GM19035 (cell line): ENCODE measurements around the gene TSPAN32.

ENCODE experiments used
- ATAC-seq: cut with Tn5 transposase; IDR thresholded peaks from one replicate; pipeline ENCODE4 v1.9.1; 2021; ENCODE audit not compliant: unreplicated experiment

The TSPAN32 gene

GRCh38 chr11:2302896-2303626 is 1.2 kb downstream of the TSPAN32 start:
- no peak for ATAC-seq

GRCh38 chr11:2303627-2304505 is 2.1 kb downstream of the TSPAN32 start:
- no peak for ATAC-seq

GRCh38 chr11:2304506-2305139 is 2.8 kb downstream of the TSPAN32 start:
- ATAC-seq, result no peak

- no peak for ATAC-seq
Observed at GRCh38 chr11:2305140-2305778, 3.4 kb downstream of the TSPAN32 start.

- no peak for ATAC-seq
Observed at GRCh38 chr11:2305788-2306451, 4.1 kb downstream of the TSPAN32 start.

- ATAC-seq, result no peak
Observed at GRCh38 chr11:2306452-2306823, 4.6 kb downstream of the TSPAN32 start.

GRCh38 chr11:2306877-2307500 is 5.2 kb downstream of the TSPAN32 start:
- no peak for ATAC-seq

GRCh38 chr11:2307501-2308331 is 5.9 kb downstream of the TSPAN32 start:
- ATAC-seq, result no peak

GRCh38 chr11:2308713-2309112 is 6.9 kb downstream of the TSPAN32 start:
- no peak for ATAC-seq

GRCh38 chr11:2309251-2310072 is 7.6 kb downstream of the TSPAN32 start:
- no peak for ATAC-seq

- no peak for ATAC-seq
Observed at GRCh38 chr11:2310073-2310785, 8.4 kb downstream of the TSPAN32 start.

- ATAC-seq, result no peak
Observed at GRCh38 chr11:2310786-2311352, 9.1 kb downstream of the TSPAN32 start.

- ATAC-seq, result no peak
Observed at GRCh38 chr11:2311353-2312133, 9.7 kb downstream of the TSPAN32 start.

GRCh38 chr11:2312232-2313042 is 10.6 kb downstream of the TSPAN32 start:
- ATAC-seq, result no peak

- no peak for ATAC-seq
Observed at GRCh38 chr11:2313051-2313951, 11.5 kb downstream of the TSPAN32 start.
